Inferior parietal cortex (tissue), 1 donor: ENCODE measurements around the gene C1orf94.

Experiments used
- DNase-seq: peaks from one replicate; pipeline ENCODE4 v3.0.0-alpha.2; 2016; ENCODE audit errors: extremely low spot score

The C1orf94 gene, protein sequence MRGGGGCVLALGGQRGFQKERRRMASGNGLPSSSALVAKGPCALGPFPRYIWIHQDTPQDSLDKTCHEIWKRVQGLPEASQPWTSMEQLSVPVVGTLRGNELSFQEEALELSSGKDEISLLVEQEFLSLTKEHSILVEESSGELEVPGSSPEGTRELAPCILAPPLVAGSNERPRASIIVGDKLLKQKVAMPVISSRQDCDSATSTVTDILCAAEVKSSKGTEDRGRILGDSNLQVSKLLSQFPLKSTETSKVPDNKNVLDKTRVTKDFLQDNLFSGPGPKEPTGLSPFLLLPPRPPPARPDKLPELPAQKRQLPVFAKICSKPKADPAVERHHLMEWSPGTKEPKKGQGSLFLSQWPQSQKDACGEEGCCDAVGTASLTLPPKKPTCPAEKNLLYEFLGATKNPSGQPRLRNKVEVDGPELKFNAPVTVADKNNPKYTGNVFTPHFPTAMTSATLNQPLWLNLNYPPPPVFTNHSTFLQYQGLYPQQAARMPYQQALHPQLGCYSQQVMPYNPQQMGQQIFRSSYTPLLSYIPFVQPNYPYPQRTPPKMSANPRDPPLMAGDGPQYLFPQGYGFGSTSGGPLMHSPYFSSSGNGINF

DNA sequence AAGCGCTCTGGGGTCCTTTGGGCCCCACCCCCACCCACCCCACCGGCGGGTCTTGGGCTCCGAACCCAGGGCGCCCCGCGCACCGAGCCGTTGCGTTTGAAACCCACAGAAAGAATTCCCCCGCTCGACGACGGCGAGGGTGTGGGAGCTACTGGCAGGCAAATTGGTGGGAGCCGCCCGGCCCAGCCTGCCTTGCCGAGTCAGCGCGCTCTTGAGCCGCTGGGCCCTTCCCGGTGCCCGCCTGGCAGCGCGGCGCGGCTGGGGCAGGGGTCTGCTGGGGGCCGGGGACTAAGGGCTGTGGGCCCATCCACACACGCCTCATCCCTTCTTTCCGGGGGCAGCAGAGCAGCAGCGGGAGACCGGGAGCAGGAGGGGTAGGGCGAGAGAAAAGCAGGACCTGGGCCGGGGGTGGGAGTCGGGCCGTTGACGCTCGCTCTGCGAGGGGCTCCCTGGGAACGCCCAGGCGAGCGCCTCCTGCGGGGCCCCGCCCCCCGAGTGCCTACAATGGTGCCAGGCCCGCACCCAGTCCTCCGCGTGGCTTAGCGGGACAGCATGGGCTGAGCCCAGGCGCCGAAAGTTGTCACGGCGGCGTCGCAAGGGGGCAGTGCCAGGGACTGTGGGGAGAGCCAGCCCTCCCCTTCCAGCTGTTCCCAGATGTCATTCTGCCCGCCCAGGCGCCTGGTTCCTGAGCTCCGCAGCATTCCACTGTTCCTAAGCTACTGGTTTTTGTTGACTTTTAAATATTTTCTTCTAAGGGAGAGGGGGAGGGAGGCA, at the start of gene C1orf94:
Gene C1orf94, plus strand, starts transcription at position 78 of the 774 bp plus-strand sequence. CDS start 883 bp downstream, outside the sequence.
- no peak for DNase-seq

DNA sequence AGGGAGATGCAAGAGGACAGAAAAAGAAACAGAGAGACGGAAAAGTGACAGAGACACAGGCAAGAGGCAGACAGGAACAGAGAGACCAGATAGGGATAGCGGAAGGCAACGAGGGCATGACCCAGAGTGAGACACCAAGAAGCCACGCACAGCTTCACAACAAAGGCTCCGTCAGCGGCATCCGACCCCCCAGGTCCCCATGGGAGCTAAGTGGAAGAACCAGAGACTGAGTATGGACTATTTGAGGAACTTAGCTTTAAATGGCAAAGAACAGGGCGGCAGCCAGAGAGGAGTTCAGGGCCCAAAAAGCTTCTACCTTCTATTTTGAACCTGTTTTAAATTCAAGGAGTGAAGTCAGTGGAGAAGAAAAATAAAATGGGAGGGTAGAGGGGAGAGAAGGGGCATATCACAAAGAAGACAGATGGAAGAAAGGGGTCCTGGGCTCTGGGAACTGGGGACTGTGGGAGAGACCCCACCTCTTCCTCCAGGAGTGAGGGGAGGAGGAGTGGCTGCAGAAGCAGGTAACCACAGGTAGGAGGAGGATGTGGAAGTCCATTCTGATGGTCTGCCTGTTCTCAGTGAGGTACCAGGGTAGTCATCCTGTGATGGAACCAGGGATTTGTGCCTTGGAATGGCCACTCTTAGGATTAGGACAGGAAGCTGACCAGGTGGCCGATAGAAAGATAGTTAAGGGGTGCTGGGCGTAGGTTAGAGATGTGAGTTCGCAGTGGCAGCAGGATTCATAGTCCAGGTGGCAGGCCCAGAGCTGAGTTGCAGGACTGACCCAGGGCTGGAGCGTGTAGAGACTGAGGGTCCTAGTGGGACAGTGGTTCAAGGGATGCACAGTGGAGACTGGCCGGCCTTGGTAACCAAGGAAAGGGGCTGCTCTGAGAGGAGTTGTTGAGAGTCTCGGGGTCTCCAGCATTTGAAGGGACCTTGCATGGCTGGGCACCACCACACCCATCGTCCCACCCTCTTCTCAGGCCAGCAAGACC, 49.4 kb upstream of the C1orf94 start:
- no peak for DNase-seq

DNA sequence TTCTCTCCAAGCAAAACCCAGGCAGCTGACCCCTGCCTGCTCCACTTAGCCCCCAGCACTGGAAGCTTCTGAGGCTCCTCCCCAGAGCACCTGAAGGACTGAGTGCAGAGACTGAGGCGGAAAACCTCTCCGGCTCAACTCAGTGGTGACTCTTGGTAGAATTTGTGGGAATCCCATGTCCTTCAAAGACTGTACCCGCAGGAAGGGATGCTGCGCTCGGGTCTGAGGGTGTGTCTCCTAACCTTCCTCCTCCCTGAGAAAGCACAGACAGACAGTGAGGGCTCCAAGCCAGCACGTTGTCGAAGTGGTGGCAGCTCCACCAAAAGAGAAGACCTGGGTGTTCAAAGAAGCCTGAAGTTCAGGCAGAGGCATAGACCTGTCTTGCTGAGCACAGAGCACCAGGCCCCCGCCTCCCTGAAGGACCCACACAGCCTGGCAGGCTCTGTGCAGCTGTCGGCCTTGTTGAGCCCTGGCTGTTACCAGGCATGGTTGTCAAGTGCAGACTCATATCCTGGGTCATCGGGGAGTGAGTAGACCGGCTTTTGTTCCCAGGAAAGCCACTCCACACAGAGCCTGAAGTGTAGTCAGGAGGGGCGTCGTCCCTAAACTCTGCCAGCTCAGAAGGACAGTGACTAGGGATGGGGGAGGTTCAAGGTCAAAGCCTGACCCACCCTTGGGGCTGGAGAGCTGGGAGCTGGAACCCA, 48.4 kb upstream of the C1orf94 start:
- DNase-seq, result no peak

DNA sequence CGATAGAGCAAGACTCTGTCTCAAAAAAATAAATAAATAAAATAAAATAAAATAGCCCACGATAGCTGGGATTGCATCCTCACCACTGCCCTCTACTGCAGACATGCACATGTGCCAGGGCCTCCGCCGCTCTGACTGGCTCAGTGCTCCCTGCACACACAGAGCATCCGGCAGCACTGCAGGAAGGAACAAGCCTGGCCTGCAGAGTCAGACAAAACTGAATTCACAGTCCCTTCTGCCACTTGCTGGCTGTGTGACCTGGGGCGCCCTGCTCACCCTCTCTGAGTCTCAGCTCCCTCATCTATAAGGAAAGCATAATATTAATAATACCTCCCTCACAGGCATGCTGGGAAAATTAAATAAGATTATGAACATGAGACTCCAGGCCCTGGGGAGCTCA, 47.1 kb upstream of the C1orf94 start:
- DNase-seq, result no peak

DNA sequence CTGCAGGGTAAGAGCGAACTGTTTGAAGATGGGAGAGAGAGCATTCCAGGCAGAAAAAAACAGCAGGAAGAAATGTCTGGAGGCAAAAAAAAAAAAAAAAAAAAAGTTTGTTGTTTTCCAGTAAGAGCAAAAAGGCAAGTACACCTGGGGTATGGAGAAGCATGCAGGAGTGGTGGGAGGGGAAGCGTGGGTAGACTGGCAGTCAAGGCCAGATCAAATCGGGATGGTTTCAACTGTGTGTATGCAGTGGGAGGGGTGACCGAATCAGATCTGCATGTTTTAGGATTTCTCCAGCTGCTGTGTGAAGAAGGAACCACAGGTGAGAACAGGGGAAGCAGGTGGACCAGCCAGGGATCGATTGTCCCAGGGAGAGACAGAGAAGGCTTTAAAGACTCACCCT, 46.4 kb upstream of the C1orf94 start:
- DNase-seq, result no peak

DNA sequence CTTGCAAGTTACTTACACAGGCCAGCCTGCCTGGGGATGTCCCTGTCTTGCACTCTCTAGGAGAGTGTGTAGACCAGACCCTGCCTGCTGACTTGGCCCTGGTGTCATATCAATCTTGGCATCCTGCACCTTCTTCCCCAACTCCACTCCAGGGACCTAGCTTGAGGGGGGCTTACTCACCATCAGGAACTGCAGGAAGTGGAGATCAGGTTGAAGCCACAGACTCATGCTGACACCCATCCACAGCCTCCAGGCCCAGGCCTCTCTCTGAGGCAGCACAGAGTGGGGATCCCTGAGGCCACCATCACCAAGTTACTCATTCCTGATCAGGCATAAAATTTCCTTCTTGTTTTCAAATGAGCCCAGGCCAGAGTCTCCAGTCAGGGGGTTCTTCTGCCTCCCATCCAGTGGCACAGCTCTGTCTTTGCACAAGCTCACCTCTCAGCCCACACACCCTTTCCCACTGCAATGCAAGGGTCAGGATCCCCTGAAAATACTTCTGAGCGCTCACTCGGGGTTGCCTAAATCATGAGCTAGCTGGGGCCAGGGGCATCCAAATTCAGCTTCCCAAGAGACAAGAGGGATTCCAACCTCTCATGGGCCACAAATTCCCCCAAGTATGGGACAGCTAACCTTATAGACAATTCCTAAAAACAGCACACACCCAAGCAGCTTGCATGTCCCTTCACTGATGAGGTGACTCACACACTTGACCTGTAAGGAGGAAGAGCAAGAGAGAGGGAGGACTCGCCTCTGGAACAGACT, 45.1 kb upstream of the C1orf94 start:
- DNase-seq, result no peak

DNA sequence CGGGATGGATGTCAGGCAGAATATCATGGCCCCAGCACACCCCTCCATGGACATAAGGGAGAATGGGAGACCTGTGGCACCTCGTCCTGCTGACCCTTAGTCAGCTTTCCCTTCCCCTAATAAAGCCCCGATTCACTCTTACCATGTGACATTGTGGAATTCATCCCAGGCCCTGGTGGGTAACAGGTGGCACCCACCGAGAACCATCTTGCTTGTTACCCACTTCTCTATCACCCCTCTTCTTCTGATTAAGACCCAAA, 44.6 kb upstream of the C1orf94 start:
- DNase-seq, result no peak

DNA sequence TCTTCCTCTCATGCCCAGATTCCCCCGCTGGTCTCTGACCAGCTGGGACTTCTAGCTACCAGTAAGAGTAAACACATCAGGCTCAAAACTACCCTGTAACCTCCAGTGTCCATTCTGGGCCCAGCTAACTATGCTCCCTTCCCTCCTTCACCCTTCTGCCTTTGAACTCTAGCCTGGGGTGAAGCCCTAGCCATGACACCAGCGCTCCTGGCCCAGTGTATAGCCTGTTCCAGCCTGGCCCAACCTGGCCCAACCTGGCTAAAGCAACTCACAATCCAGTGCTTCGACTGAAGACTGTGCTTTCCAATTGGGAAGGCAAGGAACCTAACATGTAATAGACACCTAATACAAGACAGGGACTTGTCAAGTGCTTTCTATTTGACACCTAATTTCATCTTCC, 39.3 kb upstream of the C1orf94 start:
- DNase-seq, result no peak

DNA sequence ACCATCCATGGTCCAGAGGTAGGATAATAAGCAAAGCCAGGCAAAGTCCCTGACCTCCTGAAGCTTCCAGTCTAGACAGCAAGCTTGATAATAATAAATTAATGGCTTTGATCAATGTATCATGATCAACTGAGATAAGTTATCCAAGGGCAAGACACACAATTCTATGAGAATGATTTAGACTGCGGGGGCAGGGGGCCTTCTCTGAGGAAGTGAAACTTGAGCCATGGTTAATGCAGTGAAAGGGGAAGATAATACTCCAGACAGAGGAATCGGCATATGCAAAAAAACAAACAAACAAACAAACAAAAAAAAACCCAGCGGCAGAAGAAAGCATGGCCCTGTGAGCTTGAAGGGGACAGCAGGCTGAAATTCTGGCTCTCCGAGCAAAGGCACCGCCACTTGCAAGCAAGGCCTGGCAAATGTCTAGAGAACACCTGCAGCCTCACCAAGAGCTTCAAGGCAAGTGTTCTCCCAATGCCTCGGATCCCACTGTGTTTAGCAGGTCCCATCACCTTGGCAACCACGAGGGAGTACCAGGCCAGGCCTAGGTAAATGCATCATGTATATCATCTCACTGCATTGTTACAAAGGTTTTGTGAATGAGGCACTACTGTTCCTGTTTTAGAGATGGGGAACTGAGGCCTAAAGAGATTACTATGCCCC, 36.6 kb upstream of the C1orf94 start:
- no peak for DNase-seq

DNA sequence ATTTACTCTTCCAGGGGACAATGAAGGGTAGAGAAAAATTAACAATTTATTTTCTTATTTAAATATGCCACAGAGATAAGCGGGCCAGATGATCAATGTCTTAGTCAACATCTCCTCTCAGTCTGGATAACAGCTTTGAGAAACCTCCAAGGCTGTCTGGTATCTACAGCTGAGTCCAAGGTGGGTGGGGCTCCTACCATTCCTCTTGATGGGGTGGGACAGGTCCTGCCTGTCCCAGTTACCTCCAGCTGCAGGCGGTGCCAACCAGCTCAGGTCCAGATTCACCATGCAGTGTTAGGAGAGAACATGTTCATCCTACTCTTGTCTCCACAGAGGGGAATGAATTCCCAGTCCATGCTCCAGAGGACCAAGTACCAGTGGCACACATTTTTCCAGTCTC, 32.7 kb upstream of the C1orf94 start:
- no peak for DNase-seq

DNA sequence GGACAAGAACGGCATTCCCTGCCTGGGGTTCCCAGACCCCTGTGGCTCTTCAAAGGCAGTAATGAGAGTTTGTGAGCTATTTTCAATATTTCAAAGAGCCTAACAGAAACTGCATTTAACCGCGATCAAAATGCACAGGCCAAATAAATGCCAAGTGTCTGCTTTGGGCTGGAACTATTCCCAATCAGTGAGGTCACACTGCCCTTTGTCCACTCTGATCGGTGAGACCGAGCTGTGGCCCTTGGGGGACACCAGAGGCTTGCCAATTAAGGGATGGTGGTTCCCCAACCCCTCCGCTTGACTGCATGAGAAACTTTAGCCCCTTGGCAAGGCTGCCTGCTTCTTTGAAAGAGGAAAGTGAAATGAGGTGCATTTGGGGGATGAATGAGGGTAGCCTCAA, 31.9 kb upstream of the C1orf94 start:
- DNase-seq, result no peak

DNA sequence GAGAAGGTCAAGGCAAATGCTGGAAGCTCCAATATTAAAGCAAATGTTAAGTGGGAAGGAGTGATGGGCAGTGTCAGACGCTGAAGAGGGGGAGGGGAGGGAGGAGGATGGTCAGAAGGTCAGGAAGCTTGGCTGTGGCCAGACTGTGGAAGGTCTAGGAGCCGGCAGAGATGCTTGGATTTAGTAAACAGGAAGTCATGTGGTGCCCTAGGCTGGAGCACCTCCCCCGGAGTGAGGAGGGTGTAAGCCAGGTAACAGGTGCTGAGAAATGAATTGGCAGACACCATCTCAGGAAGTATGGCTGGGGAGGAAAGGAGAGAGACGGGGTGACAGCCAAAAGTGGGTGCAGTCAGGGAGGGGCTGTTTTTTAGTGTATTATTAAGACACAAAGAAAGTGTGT, 29.4 kb upstream of the C1orf94 start:
- no peak for DNase-seq

DNA sequence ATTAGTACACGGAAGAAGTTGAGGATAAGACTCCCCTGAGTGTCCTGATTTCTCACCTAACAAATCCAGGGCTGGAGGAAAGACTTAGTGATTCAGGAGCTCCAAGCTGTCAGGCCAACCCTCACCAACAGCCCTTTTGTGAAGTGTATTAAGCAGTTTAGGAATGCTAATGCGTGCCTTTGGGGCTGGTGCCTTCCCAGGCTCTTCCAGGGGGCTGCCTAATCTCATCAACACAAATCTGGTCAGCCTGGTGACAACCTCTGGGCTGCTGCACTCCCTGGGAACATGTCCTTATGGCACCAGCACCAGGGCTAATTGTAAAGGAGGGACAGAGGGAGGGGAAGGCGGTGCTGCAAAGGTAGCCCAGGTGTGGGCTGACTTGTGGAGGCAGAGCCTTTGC, 27.2 kb upstream of the C1orf94 start:
- DNase-seq, result no peak

DNA sequence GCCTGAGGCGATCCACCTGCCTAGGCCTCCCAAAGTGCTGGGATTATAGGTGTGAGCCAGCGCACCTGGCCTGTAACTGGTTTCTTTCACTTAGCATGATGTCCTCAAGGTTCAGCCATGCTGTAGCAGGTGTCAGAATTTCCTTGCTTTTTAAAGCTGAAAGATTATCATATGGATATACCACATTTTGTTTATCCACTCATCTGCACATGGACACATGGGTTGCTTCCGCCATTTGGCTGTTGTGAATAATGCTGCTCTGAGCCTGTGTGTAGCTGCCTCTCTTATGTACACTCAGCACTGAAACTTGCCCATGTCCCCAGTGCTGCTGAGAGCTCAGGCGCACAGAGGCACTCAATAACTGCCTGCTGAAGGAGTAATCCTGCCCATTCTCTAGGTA, 23.5 kb upstream of the C1orf94 start:
- no peak for DNase-seq

DNA sequence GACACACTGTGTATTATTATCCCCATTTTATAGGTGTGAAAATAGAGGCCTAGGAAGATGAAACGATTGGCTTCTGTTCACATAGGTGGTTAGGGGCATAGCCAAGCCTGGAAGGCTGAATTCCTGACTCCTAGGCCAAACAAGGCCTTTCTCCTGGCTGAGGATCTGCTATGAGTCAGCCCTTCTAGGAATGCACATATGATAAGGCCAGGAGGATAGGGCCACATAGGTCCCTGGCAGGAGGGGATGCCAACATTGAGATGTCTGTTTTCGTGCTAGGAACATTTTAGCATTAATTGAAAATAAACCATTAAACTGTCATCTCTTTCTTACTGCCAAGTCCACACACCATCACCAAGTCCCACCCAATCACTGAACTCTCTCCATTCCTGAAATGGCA, 20.8 kb upstream of the C1orf94 start:
- DNase-seq, result no peak

DNA sequence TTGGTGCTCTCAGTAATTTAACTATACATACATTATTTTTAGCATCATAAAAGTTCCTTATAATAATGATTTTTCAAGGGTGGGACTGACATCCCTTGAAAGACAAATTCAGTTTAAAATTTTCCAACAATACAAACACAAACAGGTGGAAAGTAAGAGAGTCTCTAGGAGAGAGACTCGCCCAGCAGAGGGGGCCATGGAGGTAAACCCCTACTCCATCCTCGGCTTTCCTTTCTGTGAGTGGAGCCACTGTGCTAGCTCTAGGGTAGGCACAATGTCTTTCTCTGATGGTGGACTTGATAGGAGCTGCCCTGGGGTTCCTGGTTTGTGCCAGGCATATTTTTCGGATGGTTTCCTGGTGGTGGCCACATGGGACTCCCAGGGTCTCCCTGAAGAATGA, 20.0 kb upstream of the C1orf94 start:
- no peak for DNase-seq

DNA sequence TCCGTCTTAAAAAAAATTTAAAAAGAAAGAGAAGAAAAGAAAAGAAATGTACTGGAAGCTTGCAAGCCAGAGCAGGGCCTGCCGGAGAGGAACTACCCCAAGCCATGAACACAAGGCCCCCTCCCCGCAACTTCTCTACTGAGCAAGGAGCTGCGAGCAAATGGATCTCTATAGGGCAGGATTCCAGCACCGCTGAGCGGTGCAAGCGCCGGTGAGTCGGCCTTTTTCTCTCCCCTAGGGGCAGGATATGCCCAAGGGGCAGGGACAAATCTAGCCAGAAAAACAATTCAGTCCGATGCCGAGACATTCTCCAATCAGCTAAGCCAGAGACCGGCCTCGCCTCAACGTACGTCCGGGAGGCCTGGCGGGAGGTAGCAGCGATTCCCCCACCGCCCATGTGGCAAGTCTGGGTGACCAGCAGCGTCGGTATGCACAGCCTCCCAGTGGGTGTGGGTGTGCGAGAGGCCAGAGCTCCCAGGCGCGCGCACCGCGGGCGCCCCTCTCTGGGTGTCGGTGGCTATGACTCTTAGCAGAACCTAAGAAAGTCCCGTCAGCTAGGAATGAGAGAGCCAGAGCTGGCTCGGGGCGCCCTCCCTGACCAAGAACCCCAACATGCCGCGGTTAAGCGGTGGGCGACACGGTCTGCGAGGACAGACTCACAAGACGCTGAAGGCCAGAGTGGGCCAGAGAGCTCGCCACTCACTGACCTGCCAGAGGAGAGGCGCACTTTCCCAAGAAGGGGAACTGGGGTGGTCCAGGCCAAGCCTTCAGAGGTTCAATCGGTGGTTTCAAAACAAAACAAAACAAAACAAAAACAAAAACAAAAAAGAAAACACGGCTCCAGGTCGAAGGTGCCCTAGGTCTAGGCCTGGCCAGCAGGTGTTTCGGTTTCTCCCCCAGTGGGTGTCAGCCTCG, 13.6 kb upstream of the C1orf94 start:
- DNase-seq, result peak; percentile 86

DNA sequence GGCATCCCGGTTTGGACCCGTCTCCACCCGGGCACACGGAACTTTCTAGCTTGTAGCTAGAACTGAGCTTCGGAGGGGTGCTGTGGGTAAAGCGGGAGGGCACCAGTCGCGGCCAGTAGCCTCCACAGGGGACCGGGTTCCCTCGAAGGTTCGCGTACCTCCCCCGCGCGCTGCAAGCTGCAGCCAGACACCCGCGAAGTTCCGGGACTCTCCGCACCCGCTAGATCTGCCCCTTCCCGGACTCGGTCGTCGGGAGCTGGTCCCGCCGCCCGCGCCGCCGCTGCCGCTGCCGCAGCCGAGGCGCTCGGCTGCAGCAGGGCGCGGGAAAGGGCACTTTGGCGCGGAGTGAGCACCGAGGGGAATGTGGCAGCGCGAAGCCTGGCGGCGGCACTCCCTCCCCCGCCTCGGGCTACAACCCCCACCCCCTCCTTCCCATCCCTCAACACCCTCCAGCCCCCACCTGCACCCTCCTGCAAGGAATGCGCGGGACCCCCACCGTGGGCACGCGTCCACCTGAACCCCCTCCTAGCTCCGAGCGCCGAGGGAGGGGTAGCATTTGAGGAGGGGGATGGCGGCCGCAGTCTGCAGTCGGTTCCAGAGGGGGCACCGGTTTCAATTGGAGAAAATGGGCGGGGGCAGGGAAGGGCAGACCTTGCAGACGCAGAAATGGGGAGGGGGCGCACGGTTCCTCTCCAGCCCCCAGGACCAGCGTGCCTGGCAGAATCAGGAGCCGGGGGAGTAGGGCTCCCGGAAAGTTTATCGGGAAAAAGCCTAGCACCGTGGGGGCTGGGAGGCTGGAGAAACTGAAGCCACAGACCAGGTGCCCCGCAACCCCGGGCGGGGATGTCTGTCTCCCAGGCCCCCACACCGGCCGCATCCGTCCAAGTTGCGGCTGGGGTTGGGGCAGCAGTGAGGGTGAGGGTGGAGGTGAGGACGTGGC, 12.6 kb upstream of the C1orf94 start:
- DNase-seq, result no peak
